HG03280 (cell line): ENCODE data around the gene EP400.
A peak's percentile ranks its signal among the peaks of the same experiment; 100 is the strongest.
"Not testable (repeated sequence)": the region's sequence is repeated elsewhere in the genome, so short reads cannot be mapped to it uniquely, and the experiment has no call there.

Source experiments
- ATAC-seq: cut with Tn5 transposase; IDR thresholded peaks from one replicate; pipeline ENCODE4 v1.9.1; 2021; ENCODE audit warnings: mild to moderate bottlenecking, moderate library complexity; ENCODE audit not compliant: unreplicated experiment

EP400 gene

DNA sequence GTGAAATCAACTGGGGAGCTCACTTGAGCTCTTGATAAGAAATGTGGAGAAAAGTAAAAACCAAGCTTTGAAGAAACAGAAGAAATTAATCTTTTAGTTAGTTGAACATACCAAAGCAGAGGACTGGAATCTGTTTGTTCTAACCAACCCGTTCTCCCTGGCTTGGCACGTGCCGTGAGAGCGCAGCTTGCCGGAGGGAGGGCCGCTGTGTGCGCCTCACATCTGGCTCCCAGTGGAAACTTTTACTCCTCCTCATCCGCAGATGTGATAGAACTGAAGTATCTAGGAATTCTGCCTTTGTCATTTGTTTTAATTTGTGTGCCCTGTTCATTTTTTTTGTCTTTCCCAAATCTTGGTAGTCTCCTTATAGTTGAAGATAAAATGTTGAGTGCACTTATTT is 129.5 kb downstream of the EP400 start:
- no peak for ATAC-seq

DNA sequence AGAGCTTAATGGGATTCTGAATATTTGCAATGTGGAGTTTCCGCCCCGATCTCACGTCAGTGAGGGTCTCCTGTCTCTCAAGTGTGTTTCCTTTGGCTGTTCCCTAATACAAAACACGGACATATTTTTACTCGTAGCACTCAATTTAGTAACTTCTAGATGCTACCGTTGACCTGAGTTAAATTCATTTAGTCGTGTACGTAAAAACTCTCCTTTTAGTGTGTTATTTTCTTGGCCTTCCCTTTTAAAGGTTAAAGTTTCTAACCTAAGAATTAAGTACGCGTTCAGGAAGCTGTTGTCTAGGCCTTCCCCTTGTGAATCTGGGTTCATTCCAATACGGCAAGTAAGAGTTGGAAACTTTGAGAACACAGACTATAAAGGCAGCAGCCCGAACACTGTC is 130.0 kb downstream of the EP400 start:
- ATAC-seq = no peak

GRCh38 chr12:132080515-132080914 is 130.8 kb downstream of the EP400 start:
- ATAC-seq = not testable (repeated sequence)

DNA sequence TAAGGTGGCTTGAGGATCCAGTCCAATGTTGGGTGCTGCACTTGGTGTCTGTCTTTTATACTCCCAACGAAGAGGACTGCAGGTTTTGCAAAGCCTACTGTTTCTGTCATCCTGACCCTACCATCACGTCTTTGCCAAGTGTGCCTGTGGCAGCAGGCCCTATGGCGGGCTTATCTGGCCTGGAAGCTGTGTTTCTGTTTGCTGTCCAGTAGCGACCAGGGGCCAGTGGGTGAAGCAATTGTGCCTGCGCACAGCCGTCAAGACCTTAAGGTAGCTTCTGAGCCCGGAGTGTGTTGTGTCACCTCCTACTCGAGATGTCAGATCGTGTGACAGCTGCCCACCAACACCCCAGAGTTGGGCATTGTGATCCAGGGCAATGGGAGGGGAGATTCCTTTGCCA is 131.7 kb downstream of the EP400 start:
- no peak for ATAC-seq

DNA sequence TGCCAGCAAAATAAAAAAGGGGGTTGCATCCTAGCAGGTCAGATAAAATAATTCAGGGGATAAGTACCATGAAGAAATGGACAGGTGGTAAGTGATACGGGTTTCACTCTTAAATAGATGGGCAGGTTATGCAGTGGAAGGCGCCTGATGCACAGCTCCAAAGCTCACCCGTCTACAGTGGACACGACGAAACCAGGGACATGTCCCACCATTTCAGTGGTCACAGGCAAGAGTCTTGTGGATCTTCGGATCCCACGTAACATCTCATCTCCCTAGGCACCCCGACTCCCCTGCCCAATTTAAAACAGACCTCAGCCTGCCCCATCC is 133.8 kb downstream of the EP400 start:
- ATAC-seq = no peak

DNA sequence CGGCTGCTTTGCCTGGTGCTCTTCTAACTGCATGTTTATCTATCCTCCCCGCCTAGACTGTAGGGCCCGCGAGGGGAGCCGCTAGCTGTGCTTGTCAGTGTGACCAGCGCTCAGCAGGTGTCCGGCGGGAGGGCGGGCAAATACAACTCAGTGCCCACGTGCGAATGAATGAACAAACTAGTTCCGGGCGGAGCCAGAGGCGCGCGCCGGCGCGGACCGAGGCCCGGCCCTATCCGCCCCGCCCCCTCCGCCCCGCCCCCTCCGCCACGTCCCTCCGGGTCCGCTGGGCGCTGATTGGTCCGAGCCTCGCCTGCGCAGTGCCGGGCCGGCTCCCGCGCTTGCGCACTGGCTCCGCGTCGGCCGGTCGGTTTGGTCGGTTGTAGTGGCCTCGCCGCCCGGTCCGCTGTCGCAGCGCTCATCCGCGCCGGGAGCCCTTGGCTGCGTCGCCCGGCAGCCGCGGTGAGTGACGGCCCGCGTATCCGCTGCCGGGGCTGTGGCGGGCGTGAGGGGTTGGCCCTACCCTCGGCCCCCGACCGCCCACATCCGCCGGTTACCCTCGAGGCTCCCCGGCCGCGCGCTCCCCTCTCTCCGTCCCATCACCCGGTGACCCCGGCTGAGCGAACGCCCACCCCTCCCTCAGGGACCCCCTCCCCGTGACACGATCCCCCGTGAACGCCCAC is 134.3 kb downstream of the EP400 start:
- ATAC-seq = peak; percentile 89

- no peak for ATAC-seq
Observed at GRCh38 chr12:132084621-132085290, 135.0 kb downstream of the EP400 start.

GRCh38 chr12:132085291-132085635 is 135.5 kb downstream of the EP400 start:
- ATAC-seq = no peak

DNA sequence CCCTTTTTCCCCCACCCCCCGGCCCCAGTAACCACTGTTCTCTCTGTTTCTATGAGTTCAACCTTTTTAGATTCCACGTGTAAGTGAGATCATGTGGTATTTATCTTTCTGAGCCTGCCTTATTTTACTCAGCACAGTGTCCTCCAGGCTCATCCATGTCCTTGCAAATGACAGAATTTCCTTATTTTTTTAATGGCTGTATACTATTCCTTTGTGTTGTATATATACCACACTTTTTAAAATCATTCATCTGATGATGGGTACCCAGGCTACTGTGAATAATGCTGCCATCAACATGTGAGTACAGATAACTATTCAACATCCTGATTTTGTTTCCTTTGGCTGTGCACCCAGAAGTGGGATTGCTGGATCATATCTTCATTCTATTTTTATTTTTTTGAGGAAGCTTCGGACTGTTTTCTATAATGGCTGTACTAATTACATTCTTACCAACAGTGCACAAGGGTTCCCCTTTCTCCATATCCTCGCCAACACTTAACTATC is 139.7 kb downstream of the EP400 start:
- ATAC-seq = no peak

DNA sequence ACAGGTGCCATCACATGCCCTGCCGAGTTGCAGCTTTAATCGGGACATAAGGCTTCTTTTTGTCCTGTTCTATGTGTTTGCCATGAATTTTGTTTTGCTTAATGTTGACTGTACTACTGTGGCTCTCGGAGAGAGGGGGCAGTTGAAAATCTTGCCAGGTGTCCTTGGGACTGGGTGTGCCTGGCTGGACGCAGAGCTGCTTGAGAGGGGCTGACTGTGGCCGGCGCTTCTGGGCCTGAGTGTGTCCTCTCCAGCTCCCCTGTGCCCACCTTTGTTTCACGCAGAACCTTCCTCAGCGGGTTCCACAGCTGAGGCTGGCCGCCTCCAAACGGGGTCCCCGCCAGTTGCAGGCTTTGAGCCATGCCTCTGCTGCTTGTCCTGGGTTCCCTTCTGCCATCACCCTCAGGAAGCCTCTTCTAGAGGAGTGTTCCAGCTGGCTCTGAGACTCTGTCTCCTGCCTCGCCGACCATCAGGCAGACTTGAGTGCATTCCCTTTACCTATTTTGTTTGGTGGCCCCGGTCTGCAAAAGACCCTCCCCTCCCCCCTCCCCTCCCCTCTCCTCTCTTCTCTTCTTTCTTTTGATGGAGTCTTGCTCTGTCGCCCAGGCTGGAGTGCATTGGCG is 144.6 kb downstream of the EP400 start:
- ATAC-seq = no peak

DNA sequence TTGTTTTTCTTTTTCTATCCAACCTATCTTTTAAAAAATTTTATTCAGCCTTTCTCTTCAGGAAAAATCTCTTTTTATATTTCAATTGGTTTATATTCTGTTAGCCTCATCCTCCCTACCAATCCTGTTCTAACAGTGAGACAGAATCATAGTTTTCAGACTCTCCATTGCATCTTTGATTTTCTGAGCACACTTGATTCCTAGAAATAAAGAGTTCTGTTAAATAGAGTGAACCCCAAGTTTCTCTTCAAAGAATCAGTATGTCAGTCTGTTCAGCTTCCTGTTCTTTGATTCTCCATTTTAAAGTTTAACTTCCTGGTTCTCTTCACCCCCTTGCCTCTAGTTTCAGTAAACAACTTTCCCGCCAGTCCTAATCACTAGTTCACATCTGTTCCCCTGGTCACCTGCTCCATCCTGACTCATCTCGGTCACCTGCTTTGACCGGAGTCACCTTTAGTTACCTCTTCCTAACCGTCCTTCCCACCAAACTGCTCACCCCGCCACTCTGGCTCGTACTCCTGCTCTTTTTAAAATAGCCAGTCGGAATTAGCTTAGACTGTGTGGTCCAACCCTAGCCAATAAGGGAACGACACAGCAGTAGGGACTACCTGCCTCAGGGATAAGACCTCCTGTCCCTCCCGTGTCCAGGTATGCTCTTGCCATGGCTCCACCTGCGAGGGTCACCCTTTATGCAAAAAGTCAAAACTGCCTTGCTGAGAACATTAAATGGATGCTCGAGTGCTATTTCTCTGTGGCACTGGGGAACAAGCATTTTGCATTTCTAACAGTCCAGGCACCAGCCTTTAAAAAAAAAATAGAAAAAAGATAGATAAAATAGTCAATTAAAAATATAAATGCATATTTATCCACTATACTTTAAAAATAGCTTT is 146.0 kb downstream of the EP400 start:
- ATAC-seq = no peak

GRCh38 chr12:132099739-132100138 is 150.0 kb downstream of the EP400 start:
- ATAC-seq = no peak

GRCh38 chr12:132100306-132101065 is 150.7 kb downstream of the EP400 start:
- ATAC-seq = no peak

GRCh38 chr12:132102297-132102696 is 152.6 kb downstream of the EP400 start:
- ATAC-seq = no peak

DNA sequence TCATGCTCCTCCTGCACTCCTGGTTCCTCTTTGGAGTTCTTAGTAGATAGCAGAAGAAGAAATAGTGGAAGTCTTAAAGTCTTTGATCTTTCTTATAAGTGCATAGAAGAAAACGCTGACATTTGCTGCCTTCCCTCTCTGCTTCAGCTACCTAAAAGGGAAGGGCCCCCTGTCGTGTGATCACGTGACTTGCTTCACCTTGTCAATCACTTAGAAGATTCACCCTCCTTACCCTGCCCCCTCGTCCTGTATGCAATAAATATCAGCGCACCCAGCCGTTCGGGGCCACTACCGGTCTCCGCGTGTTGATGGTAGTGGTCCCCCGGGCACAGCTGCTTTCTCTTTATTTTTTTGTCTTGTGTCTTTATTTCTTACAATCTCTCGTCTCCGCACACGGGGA is 153.3 kb downstream of the EP400 start:
- not testable (repeated sequence) for ATAC-seq

DNA sequence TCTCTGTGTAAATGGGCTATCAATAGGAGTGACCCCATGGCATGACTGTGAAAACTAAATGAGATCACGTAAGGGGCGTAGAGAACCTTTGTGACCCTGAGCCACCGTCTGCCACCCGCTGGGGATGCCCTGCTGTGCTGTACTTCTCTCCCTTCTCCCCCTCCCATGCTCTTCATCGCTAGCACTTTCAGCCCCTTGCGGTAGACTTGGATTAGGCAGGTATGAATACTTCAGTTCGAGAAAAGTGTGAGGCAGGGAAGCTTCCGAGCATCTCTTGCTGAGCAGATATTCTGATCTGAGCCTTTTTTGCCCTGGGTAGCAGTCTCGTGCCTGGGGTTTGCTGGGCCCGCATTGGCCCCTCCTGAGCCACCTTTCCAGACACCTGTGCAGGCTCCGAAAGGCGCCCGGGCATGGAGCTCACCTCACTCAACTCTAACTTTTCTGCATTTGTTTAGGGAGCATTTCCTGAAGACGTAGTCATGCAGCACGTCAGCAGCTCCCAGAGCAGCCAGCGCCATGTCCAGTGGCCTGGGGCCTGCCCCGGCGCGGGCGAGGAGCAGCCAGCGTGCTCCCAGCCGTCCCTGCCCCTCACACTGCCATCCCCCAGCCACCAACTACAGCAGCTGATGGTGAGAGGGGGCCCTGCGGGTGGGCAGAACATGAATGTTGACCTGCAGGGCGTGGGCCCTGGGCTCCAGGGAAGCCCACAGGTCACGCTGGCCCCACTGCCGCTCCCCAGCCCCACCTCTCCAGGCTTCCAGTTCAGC is 154.0 kb downstream of the EP400 start:
- ATAC-seq = no peak

DNA sequence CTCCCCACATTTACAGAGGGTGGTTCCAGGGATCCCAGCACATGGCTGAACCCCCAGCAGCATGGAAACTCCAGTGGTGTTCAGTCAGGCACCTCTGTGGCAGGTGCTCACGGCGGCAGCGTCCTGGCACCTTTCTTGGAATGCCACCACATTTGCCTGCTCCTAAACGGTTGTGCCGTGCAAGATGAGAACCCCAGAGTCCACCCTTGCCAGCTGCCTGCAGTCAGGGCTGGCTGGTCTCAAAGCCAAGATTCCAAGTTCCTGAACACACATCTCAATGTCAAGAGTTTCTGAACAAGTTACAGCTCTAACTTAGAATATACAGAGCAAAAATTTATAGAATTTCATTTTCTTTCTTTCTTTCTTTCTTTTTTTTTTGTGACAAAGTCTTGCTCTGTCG is 155.7 kb downstream of the EP400 start:
- ATAC-seq = no peak

DNA sequence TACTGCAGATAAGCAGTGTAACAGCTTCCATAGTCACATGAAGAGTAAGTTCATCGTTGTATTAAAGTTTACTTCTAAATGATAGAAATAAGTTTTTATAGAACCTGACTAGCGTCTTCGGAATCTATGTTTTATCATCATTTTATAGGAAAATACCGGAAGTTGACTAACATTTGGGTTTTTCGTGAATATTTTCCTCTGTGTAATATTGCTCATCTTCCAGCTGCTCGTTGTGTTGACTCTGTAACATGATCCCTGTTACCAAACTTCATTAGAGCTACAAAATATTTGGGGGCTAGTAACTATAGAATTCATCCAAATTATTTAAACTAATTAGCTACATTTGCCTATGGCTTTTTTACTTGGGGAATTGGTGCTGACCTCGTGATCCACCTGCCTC is 157.2 kb downstream of the EP400 start:
- no peak for ATAC-seq

- no peak for ATAC-seq
Observed at GRCh38 chr12:132108211-132108832, 158.6 kb downstream of the EP400 start.
